A673 (cell line): ENCODE data around the gene MSRB2. TPM values are rescaled to one million over a fixed set of nuclear protein-coding genes. Genes with fewer than 3 reads are reported as not detected.
A peak's percentile ranks its signal among the peaks of the same experiment; 100 is the strongest.

ENCODE experiments used
- BruUV-seq: library from RNA; stranded (reverse); fragments of 400-500 nt; replicated peaks from 2 replicates; lab custom pipeline; 2021; lab: Mats Ljungman, UMichigan
- CTCF ChIA-PET: fragments of 300-600 bp; sonication (Branson Sonifier 250); formaldehyde crosslinking; loops from one replicate; lab custom pipeline; 2022; ENCODE audit warnings: antibody characterized with exemption; lab: Charles Lee
- POLR2A ChIA-PET: fragments of 300-600 bp; sonication (Branson Sonifier 250); formaldehyde crosslinking; loops from one replicate; lab custom pipeline; 2022; ENCODE audit warnings: antibody characterized with exemption; ENCODE audit not compliant: low non-redundant PET; lab: Charles Lee
- DNase-seq: peaks from one replicate; pipeline ENCODE4 v3.0.0-alpha.2; 2015; ENCODE audit warnings: low spot score
- H3K27ac ChIP-seq: fragments of 200-600 bp; sonication (generic); 2 replicates; pipeline ENCODE4 v1.5.1; 2016; ENCODE audit warnings: mixed run types, low read depth, mild to moderate bottlenecking, mixed read lengths, antibody characterized with exemption, low read length; ENCODE audit not compliant: poor library complexity, severe bottlenecking
- H3K27me3 ChIP-seq: fragments of 200-600 bp; sonication (generic); replicated peaks from 2 replicates; pipeline ENCODE4 v1.6.1; 2017; ENCODE audit warnings: mixed run types, low read depth, mild to moderate bottlenecking, mixed read lengths, antibody characterized with exemption, low read length; ENCODE audit not compliant: insufficient read depth, poor library complexity
- H3K36me3 ChIP-seq: fragments of 200-600 bp; sonication (generic); 2 replicates; pipeline ENCODE4 v1.6.1; 2016; ENCODE audit warnings: mixed run types, mild to moderate bottlenecking, mixed read lengths, antibody characterized with exemption, low read length; ENCODE audit not compliant: insufficient read depth, poor library complexity, severe bottlenecking
- H3K4me1 ChIP-seq: fragments of 200-600 bp; sonication (generic); 2 replicates; pipeline ENCODE4 v1.6.1; 2017; ENCODE audit warnings: mixed run types, mild to moderate bottlenecking, mixed read lengths, antibody characterized with exemption, low read length; ENCODE audit not compliant: insufficient read depth, poor library complexity, severe bottlenecking
- H3K4me3 ChIP-seq: fragments of 200-600 bp; sonication (generic); 2 replicates; pipeline ENCODE4 v1.5.1; 2016; ENCODE audit warnings: low read depth, mixed run types, mild to moderate bottlenecking, mixed read lengths, low read length; ENCODE audit not compliant: poor library complexity, severe bottlenecking
- H3K9me3 ChIP-seq: fragments of 200-600 bp; sonication (generic); 2 replicates; pipeline ENCODE4 v1.6.1; 2016; ENCODE audit warnings: mixed run types, low read depth, mild to moderate bottlenecking, mixed read lengths, antibody characterized with exemption, low read length; ENCODE audit not compliant: poor library complexity, severe bottlenecking
- EZH2 ChIP-seq: fragments of 200-600 bp; sonication (generic); IDR thresholded peaks from 2 replicates; pipeline ENCODE4 v1.6.1; 2017; ENCODE audit warnings: borderline replicate concordance, low read depth, mild to moderate bottlenecking, mixed read lengths, antibody characterized with exemption, low read length; ENCODE audit not compliant: poor library complexity, severe bottlenecking
- intact Hi-C: fragments of 100-400 bp; cut with micrococcal nuclease; formaldehyde crosslinking; loops from one replicate; pipeline ENCODE4 v1.10.0; 2022; ENCODE audit not compliant: unreplicated experiment
- total RNA-seq: library from RNA; stranded (reverse); gene quantifications from 2 replicates; pipeline ENCODE4 v1.2.3, GENCODE V29; 2021
- TF ChIP-seq, protein P1 (sequence below): fragments of 300-800, 200-600 bp; sonication (generic); conservative IDR thresholded peaks from 2 replicates; pipeline ENCODE4 v1.5.1; 2017; ENCODE audit warnings: low read depth, mild to moderate bottlenecking, antibody characterized with exemption, low read length, moderate library complexity, mixed read lengths

Gene MSRB2
- total RNA-seq, 1 experiment from 2014 or later, result 6.4 TPM

- Histone ChIP-seq H3K27ac (no peak overlapping the region), H3K27me3 (peaks cover 98% of the 10 kb centered on the region), H3K36me3 (no peaks in the 10 kb centered on the region), H3K4me3 (no peak overlapping the region), H3K4me1 (peaks cover 8% of the 10 kb centered on the region), H3K9me3 (no peaks in the 10 kb centered on the region)
- peak; percentile 61 for DNase-seq
- CTCF ChIA-PET, result no interaction called here
- intact Hi-C loops, result no loop called here
- no peak for TF ChIP-seq EZH2
- TF ChIP-seq, protein P1, sequence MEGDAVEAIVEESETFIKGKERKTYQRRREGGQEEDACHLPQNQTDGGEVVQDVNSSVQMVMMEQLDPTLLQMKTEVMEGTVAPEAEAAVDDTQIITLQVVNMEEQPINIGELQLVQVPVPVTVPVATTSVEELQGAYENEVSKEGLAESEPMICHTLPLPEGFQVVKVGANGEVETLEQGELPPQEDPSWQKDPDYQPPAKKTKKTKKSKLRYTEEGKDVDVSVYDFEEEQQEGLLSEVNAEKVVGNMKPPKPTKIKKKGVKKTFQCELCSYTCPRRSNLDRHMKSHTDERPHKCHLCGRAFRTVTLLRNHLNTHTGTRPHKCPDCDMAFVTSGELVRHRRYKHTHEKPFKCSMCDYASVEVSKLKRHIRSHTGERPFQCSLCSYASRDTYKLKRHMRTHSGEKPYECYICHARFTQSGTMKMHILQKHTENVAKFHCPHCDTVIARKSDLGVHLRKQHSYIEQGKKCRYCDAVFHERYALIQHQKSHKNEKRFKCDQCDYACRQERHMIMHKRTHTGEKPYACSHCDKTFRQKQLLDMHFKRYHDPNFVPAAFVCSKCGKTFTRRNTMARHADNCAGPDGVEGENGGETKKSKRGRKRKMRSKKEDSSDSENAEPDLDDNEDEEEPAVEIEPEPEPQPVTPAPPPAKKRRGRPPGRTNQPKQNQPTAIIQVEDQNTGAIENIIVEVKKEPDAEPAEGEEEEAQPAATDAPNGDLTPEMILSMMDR, result no peak
- BruUV-seq, result no TSS peak
- POLR2A ChIA-PET, result no interaction called here
Observed at GRCh38 chr10:23171232-23171876, 76.0 kb downstream of the MSRB2 start.

Other genes starting within 250 kb of the MSRB2 start
- not detected in 2 replicates for gene ARMC3, start 167.5 kb upstream of the MSRB2 start, total RNA-seq
- not detected in 2 replicates for gene PTF1A, start 96.7 kb downstream of the MSRB2 start, total RNA-seq
- gene C10orf67, start 249.2 kb downstream of the MSRB2 start, total RNA-seq, result 0.13 and 0.50 TPM in 2 replicates